ENCODE measurements around the gene APOC3.

Gene APOC3

DNA sequence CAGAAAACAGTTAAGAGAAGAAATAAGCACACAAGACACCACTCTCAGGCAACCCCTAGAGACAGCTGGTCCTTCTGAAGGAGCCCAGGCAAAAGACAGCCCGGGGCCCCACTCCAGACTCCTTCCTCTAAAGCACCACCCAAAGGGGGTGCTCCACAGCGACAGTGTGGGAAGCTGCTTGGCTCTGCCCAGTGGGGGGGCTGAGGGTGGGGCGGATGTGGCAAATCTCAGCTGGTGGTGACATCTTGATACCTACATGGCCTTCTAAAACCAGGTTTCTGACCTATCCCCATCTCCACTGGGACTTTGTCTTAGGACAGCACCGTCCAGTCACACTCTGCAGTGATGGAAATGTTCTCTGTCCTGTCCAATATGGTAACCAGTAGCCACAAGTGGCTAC is 17.9 kb downstream of the APOC3 start:
- TF ChIP-seq, protein P1, sequence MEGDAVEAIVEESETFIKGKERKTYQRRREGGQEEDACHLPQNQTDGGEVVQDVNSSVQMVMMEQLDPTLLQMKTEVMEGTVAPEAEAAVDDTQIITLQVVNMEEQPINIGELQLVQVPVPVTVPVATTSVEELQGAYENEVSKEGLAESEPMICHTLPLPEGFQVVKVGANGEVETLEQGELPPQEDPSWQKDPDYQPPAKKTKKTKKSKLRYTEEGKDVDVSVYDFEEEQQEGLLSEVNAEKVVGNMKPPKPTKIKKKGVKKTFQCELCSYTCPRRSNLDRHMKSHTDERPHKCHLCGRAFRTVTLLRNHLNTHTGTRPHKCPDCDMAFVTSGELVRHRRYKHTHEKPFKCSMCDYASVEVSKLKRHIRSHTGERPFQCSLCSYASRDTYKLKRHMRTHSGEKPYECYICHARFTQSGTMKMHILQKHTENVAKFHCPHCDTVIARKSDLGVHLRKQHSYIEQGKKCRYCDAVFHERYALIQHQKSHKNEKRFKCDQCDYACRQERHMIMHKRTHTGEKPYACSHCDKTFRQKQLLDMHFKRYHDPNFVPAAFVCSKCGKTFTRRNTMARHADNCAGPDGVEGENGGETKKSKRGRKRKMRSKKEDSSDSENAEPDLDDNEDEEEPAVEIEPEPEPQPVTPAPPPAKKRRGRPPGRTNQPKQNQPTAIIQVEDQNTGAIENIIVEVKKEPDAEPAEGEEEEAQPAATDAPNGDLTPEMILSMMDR (IDR thresholded peaks at IDR 0.05; ENCODE audit: extremely low read depth, missing control alignments): no peak
- no peak for DNase-seq (ENCODE audit: low spot score)

DNA sequence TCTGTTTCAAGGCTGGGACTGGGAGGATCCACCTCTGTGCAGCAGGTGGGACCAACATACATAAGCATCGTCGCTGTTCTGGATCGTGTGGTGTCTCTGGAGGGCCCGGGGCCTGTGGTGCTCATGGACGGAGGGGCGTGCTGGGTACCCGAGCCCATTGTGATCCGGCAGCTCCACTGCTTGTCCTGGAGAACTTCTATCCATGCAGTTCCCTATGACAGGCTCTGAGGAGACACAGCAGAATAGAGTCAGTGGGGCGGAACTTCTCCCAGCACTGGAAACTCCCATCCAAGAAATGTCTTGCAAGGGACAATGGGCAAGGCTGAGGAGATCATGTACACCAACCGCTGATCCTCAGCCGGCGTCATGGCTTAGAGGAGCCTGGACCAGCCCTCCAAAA is 19.4 kb downstream of the APOC3 start:
- DNase-seq (ENCODE audit: low spot score): no peak
- TF ChIP-seq, protein P1 (IDR thresholded peaks at IDR 0.05; ENCODE audit: extremely low read depth, missing control alignments): no peak

DNA sequence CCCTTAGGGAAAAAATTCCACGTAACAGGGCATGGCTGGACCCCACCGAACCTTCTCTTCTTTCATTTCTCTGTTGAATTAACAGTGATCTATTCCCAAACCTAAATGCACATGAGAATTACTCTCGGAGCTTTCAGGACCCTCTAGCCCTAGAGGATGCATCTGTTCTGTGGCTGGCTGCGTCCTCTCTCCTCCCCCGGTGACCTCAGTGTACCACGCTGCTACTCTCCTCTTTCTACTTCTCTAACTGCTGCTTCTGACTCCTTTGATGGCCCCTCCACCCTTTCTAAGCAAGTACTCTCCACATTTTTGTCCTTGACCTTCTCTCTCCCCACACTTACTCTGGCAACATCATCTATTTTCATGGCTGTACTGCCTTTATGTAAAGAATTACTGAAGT is 19.8 kb downstream of the APOC3 start:
- TF ChIP-seq, protein P1 (IDR thresholded peaks at IDR 0.05; ENCODE audit: extremely low read depth, missing control alignments): no peak
- DNase-seq (ENCODE audit: low spot score): no peak

DNA sequence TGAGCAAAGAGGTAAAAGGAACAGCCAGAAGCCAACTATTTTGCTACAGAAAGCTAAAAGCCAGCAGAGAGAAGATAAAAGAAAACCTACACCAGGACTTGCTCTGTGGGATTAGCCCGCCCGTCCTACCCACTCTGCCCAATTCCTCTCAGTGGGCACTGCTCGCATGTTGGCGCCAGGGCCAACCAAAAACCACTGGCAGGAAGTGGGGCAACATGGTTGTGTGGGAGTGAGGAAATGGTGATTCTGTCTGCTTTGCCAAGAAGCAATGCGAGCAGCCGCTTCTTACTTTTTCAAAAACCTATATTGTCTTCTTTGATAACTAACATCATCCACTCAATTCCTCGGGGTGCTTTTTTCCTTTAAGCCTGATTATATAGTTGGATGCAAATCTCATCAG is 21.9 kb downstream of the APOC3 start:
- TF ChIP-seq, protein P1 (IDR thresholded peaks at IDR 0.05; ENCODE audit: extremely low read depth, missing control alignments): no peak
- no peak for DNase-seq (ENCODE audit: low spot score)

DNA sequence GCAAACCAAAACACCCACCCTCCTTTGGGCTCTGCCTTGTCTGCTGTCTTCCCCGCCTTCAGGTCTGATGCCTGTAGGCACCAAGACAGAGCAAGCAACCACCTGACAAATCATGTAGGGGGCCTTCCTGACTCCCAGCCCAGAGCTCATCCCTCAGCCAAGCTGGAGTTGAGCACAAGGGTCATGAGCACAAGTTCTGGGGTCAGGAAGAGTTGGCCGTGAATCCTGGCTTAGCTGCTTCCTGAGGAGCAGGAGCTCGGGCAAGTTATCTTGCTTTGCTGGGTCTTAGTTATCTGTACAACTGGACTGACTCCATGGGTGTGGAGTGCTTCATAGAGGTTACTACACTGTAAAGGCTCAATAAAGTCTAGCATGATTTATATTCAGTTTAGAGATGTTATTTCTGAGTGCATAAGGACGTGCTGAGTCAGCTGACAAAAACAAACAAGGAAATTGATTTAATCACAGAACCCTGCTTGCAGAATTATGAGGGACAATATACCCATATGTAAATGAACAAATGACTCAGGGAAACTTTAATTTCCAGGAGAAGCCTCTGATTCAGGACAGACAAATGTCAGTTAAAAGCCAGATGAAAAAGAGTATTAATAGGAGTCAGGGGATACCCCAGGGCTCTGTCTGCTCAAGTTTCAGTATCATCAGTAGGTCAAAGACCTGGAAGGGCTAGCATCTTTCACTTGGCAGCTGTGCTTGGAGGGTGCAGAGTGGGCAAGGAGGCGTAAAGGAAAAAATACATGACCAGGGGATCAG is 22.7 kb downstream of the APOC3 start:
- TF ChIP-seq, protein P1 (IDR thresholded peaks at IDR 0.05; ENCODE audit: extremely low read depth, missing control alignments): no peak
- DNase-seq (ENCODE audit: low spot score): no peak

DNA sequence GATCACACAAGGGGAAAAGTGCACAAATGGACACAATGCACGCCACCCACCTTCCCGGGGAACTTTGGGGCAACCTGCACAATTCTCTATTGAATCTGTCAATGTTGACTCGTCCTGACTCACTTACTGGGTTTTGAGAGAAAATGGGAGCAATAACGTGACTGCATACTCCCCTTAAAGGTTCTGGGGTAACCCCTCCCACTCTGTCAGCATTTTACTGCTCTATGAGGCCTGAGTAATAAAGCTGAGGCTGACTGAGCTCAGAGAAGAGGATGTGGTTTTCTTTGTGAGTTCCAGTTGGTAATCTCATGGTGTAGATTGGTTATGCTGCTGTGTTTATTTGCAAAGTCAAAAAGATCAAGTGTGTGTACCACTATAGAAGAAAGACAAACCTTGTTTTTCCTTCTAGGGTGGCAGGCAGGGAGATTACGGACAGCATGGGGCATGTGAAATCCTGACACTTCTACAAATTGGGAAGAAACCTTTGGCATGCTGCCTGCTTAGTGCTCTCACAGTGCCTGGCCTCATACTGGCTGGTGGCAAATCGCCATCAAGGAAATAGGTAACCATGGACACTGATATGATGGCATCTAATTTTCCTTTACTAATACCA is 23.9 kb downstream of the APOC3 start:
- peak; percentile 86 for DNase-seq (ENCODE audit: low spot score)
- TF ChIP-seq, protein P1 (IDR thresholded peaks at IDR 0.05; ENCODE audit: extremely low read depth, missing control alignments): no peak

DNA sequence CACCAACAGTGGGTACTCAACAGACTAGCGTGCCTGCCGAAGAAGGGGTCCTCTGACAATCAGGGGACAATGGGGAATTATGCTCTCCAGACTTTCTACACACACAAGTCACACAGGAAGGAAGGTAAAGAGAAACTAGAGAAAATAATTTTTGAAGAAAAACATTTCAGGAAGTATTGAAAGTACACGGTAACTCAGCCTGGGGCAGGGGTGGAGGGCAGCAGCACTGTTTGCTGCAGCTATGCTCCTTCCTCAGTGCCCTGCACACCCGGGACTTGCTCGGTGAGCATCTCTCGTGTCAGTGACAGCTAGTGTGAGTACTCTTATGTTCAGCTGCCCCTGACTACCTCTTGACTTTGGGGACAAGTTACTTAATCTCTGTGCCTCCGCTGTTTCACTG is 25.7 kb downstream of the APOC3 start:
- TF ChIP-seq, protein P1 (IDR thresholded peaks at IDR 0.05; ENCODE audit: extremely low read depth, missing control alignments): no peak
- no peak for DNase-seq (ENCODE audit: low spot score)
